Globus pallidus (tissue), 1 donor: ENCODE results near the gene BACH2.
"Not testable (repeated sequence)": the region's sequence is repeated elsewhere in the genome, so short reads cannot be mapped to it uniquely, and the experiment has no call there.

Experiments
- DNase-seq: peaks from one replicate; pipeline ENCODE4 v3.0.0-alpha.2; 2015; ENCODE audit warnings: low spot score

BACH2 gene

DNA sequence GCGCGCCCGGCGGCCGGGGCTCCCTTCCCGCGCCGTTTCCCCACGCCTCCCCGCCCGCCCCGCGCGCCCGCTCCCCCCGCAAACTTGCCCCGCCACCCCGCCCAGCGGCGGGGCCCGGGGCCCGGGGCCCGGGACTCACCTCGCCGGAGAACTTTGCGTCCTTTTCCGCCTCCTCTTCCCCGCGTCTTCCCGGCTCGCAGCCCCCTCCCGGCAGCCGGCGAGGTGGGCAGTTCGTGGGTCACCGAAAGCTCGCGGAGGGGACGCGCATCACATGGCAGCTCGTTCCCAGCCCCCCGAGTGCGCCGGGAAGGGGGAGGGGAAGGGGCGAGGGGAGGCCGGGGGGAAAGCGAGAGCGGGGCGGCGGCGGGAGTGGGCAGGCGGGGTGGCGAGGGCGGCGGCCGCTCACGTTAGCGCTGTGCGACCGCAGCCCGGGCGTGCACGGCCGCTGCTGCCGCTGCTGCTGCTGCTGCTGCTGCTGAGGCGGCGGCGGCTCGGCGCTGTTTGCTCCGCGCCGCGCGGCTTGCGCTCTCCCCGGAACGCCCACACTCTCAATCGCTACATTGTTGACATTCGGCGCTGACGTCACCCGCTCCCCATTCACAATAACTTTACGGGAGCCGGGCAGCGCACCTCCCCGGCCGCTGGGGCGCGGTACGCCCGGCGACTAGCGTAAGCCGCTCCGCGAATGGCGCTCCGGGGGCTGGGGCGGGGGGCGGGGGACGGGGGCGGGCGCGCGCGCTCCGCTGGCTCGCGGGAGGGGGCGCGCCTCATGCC lies at the start of gene BACH2:
TSS of gene BACH2 (minus strand) at position 503 of the 774 bp plus-strand sequence. CDS start 287,999 bp downstream, outside the sequence.
- peak; percentile 92 for DNase-seq

DNA sequence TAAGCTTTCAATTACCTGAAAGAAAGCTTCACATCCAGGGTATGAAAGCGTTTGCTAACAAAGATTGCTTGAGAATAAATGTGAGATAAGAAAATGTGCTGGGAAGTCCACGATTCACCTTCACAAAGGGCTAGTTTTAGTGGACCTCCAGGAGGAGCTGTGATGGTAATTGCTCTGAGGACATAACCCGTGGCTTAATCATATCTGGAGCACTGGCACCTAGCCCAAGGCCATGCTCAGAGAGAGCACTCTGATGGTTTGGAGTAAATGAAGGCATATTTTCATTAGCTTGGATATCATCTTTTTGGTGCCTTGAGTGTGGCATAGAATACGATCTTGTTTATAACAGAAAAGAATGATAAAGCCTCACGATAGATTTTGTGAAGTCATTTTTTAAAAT lies 46.9 kb upstream of the BACH2 start:
- DNase-seq = no peak

GRCh38 chr6:90338409-90338808 lies 41.8 kb upstream of the BACH2 start:
- DNase-seq = no peak

- no peak for DNase-seq
These were observed 39.8 kb upstream of the BACH2 start for GRCh38 chr6:90336388-90336947.

DNA sequence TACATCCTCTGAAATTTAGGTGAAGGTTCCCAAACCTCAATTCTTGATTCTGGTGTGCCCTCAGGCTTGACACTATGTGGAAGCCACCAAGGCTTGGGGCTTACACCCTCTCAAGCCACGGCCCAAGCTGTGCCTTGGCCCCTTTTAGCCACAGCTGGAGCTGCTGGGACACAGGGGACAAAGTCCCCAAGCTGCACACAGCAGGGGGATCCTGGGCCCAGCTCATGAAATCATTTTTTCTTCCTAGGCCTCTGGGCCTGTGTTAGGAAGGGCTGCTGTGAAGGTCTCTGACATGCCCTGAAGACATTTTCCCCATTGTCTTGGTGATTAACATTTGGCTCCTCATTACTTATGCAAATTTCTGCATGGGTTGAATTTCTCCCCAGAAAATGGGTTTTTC lies 37.3 kb upstream of the BACH2 start:
- DNase-seq = no peak

GRCh38 chr6:90332978-90333543 lies 36.4 kb upstream of the BACH2 start:
- DNase-seq = not testable (repeated sequence)

GRCh38 chr6:90329386-90330077 lies 32.9 kb upstream of the BACH2 start:
- no peak for DNase-seq

GRCh38 chr6:90328004-90328403 lies 31.4 kb upstream of the BACH2 start:
- no peak for DNase-seq

DNA sequence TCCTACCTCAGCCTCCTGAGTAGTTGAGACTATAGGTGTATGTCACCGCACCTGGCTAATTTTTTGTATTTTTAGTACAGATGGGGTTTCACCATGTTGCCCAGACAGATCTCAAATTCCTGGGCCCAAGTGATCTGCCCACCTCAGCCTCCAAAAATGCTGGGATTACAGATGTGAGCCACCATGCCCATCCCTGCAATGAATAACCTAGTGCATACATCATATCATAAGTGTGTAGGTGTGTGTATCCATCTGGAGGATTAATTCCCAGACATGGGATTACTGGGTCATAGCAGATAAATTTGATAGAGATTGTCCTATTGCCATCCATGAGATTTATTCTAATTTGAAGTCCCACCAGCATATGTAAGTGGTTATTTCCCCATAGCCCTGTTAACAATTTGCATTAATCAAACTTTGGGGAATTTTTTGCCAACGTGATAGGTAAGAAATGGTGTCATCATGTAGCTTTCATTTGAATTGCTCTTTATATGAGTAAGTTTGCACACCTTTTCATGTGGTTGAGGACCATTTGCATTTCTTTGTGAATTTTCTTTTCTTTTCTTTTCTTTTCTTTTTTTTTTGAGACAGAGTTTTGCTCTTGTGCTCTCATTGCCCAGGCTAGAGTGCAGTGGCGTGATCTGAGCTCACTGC lies 29.9 kb upstream of the BACH2 start:
- DNase-seq = no peak

- no peak for DNase-seq
These were observed 27.1 kb upstream of the BACH2 start for GRCh38 chr6:90323706-90324105.

DNA sequence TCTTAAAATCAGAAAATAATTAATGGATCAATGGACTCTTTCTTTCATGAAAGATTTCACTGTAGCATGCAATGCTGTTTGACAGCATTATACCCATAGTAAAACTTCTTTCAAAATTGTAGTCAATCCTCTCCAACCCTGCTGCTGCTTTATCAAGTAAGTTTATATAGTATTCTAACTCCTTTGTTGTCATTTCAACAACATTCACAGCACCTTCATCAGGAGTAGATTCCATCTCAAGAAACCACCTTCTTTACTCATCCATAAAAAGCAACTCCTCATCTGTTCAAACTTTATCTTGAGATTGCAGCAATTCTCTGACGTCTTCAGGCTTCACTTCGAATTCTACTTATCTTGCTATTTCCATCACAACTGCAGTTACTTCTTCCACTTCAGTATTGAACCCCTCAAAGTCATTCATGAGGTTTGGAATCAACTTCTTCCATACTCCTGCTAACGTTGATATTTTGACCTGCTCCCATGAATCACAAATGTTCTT lies 26.4 kb upstream of the BACH2 start:
- no peak for DNase-seq

DNA sequence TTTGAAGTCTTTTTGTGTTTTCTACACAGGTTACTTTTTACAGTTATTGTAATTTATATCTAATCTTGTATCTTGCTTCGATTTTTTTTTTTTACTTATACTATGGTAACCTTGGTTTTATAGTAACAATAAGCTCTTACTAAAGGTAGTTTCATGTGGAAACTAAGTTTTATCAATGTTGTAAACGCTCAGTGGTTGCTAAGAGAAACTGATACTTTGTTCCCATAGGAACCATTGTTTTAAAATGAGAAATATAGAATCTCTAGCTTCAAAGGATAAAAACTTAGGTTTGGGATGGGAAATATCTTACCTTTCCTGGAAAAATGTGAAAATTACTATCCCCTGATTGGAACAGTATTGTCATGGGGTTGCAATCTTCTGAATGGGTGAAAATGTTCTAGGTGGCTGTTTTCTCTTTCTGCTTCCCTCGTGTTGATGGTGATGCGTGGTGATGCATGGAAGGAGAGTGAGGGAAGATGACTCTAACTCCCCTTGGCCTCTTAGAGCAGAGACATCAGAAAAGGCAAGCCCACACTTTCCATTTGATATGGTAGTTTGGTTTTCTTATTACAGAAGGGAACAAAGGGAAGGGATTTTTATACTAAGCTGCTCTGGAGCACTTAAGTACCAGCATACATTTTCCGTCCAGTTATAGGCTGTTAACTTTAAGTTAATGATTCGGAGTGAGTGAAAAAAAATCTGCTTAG lies 23.5 kb upstream of the BACH2 start:
- DNase-seq = no peak

DNA sequence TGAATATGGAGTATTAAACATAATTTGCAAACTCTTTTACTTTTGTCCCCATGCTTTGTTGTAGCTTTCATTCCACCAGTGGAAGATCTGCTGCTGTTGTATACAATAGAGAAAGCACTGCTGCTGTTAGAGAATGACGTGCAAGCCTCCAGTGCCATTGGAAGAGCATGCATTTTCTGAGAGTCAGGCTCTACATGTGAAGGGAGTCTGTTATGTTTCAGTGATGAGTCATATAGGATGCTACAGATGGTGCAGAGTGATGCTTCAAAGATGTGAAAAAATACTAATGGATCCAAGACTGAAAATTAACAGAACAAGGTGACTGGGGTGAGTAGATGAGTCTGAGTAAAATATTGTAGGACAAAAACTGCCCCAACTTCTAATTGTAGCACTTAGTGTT lies 22.4 kb upstream of the BACH2 start:
- no peak for DNase-seq

DNA sequence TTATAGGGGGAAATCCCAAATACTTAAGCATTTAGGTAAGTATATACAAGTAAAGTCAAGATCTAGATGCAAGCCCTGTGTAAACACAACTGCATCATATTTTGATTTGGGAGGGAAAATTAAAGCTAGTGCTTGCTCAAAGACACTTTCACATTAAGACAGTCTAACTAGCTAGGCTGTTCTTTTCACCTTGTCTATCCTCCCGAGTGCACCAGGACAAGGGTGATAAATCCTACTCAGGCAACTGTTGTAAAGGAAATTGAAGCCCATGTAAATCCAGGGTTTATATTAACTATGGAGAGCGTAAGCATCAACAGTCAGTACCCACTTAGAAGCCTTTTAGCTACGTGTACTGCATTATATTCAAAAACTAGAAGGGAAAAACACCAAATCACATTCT lies 19.3 kb upstream of the BACH2 start:
- no peak for DNase-seq

DNA sequence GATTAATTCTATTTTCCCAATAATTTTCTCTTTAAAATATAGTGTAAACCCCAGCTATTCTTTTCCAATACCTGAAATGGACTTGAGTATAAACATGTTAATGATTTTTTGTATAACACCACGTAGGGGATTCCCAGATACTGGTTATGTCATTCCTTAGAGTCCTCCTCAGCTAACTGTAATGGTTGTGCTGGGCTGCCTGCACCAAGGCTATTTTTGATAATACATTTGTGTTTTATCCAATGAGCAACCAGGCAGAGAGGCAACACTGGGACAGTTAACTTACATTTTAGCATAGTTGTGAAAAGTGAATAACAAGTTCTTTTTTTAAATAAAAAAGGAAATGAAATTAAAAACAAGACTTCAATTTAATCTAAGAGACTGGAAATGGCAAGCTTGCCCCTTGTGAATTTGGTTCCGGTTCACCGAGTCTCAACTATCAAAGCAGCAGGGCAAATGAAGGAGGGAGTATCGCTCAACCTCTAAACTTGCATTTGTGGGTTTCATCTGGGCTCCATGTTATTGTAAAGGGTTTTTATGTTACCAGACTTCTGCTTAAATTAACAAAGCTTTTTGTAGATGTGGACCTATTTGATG lies 18.8 kb upstream of the BACH2 start:
- no peak for DNase-seq

DNA sequence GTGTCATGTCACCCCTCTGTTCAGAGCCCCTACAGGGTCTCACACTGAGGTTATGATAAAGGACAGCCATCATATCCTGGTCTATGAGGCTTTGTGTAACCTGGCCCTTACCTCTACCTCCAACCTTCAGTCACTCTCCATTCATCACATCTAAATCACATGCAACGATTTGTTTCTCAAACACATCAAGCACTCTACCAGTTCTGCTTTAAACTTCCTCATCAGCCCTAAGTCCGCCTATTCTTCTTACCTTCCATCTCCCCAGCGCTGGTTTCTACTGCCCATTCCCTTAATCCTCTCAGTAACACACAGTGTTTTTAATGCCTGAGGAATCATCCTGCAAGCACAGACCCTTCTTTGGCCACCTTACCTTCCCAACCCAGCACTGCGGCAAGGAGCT lies 17.9 kb upstream of the BACH2 start:
- DNase-seq = no peak

DNA sequence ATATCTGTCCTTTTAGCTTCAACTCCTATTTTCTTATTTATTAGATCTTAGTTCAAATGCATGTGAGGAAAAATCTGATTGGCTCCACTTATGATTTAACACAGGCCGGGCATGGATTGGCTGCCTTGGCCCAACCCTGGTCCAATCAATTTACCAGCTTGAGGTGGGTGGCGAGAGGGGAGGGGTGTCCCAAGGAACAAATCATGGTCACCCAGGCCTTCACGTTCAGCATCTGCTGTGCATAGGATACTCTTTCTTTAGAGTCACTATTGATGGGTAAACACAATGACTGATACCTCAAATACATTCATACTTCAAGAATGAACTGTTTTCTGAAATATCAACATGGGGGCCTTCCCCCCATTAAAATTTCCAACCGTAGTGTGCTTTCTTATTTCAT lies 14.9 kb upstream of the BACH2 start:
- DNase-seq = no peak

GRCh38 chr6:90305800-90306448 lies 9.3 kb upstream of the BACH2 start:
- no peak for DNase-seq

- DNase-seq = no peak
These were observed 7.7 kb upstream of the BACH2 start for GRCh38 chr6:90304308-90304707.

- DNase-seq = no peak
These were observed 6.4 kb upstream of the BACH2 start for GRCh38 chr6:90303039-90303438.

DNA sequence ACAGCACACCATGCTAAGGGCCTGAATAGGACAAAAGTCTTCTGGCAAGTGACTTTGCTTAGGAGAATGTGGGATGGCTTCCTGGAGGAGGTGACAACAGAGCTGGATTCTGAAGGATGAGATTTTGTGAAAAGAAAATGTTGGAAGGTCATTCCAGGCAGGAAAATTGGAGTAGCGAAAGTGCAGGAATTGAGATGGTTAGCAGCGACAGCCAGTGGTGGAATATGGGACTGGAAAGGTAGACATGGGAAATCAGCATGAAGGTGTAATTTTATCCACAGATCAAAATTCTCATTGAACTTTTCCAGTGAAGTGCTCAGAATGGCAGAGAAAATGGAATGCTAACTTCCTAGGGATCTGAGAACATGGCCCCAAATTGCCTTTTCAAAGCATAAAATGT lies 5.7 kb upstream of the BACH2 start:
- no peak for DNase-seq
